GM19238 (cell line): ENCODE results near the gene ENTPD6.

Experiments used
- DNase-seq: peaks from one replicate; pipeline ENCODE4 v3.0.0; 2011; ENCODE audit warnings: low spot score; ENCODE audit not compliant: insufficient read length

Gene ENTPD6

GRCh38 chr20:25187635-25188034 lies 7.9 kb upstream of the ENTPD6 start:
- no peak for DNase-seq

- no peak for DNase-seq
These were observed 7.3 kb upstream of the ENTPD6 start for GRCh38 chr20:25188218-25188617.

- DNase-seq = no peak
These were observed 4.5 kb upstream of the ENTPD6 start for GRCh38 chr20:25191051-25191450.

- no peak for DNase-seq
These were observed 3.8 kb upstream of the ENTPD6 start for GRCh38 chr20:25191689-25192088.

DNA sequence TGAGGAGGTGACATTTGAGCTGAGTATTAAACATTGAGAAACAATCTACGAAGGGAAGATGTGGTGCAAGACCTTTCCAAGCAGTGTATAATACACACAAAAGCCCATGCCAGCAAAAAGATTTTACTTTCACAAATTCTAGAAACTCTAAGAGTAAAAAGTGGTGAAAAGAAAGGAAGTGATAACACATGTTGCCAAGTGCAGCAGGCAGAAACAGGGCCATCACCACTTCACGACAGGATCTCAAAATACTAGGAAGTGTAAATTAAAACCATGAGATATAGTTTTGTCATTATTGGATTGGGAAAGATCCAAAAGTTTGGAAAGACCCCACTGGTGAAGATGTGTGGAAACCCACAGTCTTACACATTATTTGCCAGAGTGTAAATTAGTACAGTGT lies 1.7 kb upstream of the ENTPD6 start:
- DNase-seq = no peak

DNA sequence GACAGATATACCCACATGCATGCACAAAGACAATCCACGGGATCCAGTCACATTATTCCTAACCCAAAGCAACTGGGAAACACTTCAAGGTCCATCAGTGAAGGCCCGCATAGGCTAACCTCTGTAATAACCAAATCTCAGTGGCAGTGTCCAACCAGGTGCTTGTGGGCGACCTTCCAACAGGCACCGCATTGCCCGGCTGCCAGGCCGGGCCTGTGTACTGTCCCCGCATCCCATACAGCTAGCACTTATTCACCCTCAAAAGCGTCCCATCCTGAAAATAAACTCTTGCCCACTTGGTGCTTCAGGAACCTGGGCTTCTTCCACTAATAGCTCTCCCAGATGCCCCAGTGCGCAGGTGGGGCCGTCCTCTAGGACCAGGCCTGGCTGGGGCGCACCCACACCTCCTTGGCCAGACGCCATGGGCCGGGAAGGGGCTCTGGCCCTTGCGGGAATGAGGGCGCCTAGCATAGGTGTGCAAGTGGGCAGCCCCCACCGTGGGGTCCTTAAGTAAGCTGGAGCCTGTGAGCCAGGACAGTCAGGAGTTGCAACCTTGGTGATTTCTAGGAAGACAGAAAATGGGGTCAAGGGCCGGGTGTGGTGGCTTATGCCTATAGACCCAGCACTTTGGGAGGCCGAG lies 1.1 kb upstream of the ENTPD6 start:
- DNase-seq = no peak

DNA sequence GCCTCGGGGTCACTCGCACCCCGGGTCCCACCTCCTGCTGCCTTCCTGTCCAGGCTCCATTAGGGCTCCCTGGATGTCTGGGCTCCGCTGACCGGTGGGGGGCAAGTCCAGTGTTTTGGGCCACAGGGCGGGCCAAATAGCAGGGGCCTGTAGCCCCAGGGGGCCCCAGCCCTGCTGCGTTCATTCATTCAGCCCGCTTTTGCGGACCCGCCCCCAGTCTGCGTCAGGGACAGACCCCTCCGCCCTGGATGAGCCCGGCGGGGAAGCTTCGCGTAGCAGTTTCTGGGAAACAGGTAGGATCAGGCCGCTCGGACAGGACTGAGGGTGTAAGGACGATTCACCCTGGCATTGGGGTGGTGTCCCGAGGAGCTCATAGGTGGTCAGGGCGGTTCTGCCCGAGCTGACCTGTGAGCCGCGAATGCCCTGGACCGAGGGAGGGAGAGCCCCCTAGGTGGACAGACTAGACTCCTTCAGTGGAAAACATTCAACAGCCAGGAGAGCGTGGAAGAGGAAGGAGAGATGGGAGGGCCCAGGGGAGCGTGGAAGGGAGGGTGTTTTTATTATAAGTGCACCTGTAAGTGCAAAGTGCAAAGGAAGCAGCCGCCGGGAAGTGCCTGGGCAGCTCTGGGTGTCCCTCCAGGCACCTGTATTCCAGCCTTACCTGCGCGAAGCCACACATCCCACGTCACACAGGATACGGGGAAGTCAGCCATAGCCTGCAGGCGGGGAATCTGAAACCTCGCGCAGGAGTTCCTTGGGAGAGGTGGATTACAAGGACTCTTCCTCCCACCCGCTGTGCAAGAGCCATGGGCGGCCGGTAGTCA lies 662 bp downstream of the ENTPD6 start:
- DNase-seq = no peak

DNA sequence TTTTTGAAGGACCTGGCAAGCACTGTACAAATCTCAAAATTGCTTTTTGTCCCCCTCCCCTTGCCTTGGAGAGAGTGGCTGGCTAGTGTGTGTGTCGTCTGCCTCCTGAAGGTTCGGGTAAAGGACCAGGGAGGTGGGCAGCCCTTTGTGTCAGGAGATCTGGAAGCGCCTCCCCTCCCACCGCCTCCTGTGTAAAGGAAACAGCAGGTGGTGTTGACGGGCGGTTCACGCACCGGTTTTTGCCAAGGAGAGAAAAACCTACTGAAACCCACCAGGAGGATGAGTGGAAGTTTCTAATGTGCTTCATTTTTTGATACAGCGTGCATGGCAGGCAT lies 1.2 kb downstream of the ENTPD6 start:
- no peak for DNase-seq

DNA sequence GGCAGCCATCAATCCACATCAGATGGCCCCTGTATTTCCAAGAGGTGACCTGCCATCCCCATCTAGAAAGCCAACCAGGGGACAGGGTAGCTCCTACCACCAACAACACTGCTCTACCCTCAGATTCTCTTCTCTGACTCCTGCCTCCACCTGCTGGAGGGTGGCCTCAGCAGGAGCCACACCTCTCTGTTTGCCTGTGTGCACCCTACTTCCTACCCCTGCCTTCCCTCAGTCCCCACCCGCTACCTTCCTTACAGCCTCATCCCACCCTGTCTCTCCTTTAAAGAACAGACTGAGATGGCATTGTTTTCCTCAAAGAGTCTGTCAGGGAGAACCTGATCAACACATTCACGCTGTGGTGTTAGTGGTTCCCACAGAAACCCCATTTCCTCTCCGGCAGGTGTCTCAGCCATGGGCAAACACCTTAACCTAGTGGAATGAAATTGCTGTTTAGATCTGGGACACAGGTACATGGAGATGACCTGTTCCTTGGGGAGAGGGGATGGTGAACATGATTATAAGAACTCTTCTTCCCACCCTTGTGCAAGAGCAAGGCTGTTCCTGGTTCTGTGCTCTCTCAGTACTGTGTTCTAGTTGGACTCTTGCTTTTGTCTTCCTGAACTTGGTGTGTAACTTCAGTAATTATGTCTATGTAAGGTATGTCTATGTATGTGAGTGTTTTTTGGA lies 1.8 kb downstream of the ENTPD6 start:
- no peak for DNase-seq

DNA sequence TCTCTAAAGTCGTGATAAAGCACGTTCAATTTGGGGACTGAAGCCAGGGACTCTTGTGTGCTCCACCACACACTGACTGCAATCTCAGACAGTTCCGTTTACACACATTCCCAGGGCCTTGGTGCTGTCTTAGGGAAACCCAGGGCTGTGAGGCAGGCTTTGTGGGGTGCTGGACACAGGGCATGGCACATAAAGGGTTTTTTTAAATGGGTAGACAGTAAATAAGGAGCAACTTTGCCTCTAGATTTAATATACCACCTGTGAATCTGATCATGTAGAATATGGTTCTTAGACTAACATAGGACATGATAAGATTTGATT lies 2.3 kb downstream of the ENTPD6 start:
- no peak for DNase-seq

GRCh38 chr20:25198663-25199383 lies 3.3 kb downstream of the ENTPD6 start:
- no peak for DNase-seq

- no peak for DNase-seq
These were observed 4.2 kb downstream of the ENTPD6 start for GRCh38 chr20:25199473-25200260.

DNA sequence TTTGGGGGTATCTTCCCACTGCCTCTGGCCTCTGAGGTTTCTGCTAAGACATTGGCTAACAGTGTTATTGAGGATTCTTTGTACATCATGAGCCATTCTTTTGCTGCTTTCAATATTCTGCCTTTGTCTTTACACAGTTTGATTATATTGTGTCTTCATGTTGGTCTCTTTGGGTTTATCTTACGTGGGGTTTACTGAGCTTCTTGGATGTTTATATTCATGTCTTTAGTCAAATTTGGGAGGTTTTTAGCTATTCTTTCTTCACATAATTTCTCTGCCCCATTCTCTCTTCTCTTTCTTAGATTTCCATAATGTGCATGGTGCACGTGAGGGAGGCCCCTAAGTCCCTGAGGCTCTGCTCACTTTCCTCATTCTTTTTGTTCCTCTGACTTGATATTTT lies 7.6 kb downstream of the ENTPD6 start:
- DNase-seq = no peak

DNA sequence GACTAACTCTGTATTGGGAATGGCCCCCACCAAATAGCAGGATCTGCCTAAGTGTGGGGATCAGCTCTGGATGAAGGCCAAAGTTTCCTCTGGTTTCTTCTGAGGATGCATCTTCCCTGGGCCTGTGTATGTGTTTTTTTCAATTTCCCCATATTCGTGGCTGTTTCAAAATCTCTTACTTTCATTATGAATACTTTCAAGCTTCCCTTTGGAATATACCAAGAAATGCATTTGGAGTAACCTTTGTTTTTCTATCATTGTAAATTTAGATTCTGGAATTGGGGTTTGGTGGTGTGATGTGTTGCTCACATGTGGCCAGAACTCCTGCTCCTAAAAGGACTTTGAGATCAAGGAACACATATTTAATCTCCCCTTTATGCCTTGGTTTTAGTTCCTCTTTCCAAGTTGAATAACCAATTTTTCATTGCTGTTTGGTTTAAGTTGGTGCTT lies 8.4 kb downstream of the ENTPD6 start:
- DNase-seq = no peak

GRCh38 chr20:25204550-25205276 lies 9.2 kb downstream of the ENTPD6 start:
- no peak for DNase-seq

DNA sequence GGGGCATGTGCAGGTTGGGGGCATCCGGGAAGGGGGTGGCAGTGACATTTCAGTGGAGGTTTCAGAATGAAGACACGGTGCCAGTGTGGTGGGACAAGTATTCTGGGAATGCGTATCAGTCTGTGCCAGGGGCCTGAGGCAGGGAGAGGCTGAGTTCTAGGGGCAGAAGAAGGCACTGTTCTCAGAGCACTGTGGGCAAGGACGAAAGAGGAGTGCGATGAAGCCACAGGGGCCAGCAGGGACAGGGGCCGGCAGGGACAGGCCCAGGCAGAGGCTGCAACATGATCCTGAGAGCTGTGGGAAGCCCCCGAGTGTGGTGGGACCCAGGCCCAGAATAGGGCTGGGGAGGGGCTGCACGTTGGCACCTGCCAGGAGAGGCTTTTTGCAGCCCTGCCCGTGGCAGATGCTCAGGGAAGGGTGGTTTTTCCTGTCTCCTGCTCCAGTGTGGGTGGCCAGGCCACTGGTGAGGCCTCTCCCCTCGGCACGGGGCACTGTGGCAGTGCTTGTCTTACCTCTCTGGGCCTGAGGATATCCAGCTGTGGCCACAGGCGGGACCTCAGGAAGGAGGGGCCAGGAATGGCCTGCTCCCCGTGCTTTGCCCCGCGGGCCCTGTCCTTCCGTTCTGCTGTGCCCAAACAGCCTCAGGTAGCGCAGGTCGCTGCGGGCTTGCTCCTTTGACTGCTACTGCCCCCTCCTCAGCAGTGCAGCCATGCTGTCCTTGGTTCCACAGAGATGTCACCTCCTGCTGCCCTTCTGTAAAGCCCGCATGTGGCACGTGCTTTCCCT lies 10.0 kb downstream of the ENTPD6 start:
- no peak for DNase-seq

DNA sequence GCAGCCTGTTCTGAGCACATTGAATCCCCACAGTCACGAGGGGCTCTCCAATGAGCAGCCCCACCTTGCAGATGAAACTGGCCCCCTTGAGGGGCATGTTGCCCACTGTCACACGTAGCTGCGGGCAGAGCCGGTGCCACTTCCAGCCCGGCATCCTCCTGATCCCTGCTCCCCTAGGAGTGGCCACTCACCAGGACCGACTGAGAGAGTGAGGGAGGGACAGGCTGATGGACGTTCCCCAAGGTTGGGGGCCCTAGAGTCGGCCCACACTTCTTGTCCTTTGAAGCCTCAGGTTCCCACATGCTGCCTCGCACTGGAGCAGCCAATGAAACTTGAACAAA lies 10.5 kb downstream of the ENTPD6 start:
- no peak for DNase-seq

GRCh38 chr20:25206548-25206947 lies 11.0 kb downstream of the ENTPD6 start:
- no peak for DNase-seq

DNA sequence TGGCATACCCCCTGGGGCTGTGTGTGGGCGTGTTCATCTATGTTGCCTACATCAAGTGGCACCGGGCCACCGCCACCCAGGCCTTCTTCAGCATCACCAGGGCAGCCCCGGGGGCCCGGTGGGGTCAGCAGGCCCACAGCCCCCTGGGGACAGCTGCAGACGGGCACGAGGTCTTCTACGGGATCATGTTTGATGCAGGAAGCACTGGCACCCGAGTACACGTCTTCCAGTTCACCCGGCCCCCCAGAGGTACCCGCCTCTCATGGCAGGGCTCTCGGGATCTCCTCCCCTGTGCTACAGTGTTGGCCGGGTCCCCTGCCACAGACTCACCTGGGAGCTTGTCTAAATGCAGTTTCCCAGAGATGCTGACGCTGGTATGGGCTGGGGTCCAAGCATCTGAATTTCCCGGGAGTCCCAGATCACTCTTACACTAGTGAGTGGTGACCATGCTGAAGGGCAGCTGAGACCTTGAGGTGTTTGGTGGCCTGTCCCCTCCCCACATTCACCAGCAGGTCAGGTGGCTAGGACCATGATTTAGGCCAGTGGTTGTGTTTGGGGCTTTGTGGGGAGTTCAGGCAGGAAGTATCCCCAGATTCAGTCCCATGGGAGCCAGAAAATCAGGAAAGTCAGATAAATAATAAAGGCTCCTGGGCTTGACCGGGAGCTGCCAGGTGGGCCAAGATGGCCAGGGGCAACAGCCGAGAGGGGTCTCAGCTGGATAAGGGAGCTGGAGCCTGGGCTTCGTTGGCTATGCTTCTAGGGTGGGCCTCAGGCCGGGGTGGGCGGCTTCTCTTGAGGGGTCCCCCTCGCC lies 11.8 kb downstream of the ENTPD6 start:
- no peak for DNase-seq
